SJCRH30 (cell line): ENCODE data around the gene DPPA3. TPM values are rescaled to one million over a fixed set of nuclear protein-coding genes. Genes with fewer than 3 reads are reported as not detected.
"Not testable (repeated sequence)": the region's sequence is repeated elsewhere in the genome, so short reads cannot be mapped to it uniquely, and the experiment has no call there.

ENCODE experiments used
- DNase-seq, 2 experiments: peaks; one replicate each; pipeline ENCODE4 v3.0.0-alpha.2; 2015 to 2020
- H3K27ac ChIP-seq: fragments of 250-450 bp; sonication (Bioruptor Pico); 2 replicates; pipeline ENCODE4 v1.5.1; 2020; ENCODE audit warnings: mild to moderate bottlenecking, moderate library complexity
- H3K27me3 ChIP-seq: fragments of 250-450 bp; sonication (Bioruptor Pico); 2 replicates; pipeline ENCODE4 v1.5.1; 2020; ENCODE audit warnings: mild to moderate bottlenecking, moderate library complexity
- H3K36me3 ChIP-seq: fragments of 250-450 bp; sonication (Bioruptor Pico); 2 replicates; pipeline ENCODE4 v1.5.1; 2020; ENCODE audit warnings: mild to moderate bottlenecking, moderate library complexity
- H3K4me1 ChIP-seq: fragments of 250-450 bp; sonication (Bioruptor Pico); 2 replicates; pipeline ENCODE4 v1.5.1; 2020; ENCODE audit warnings: mild to moderate bottlenecking, moderate library complexity
- H3K4me3 ChIP-seq: fragments of 250-450 bp; sonication (Bioruptor Pico); 2 replicates; pipeline ENCODE4 v1.5.1; 2020; ENCODE audit warnings: mild to moderate bottlenecking, moderate library complexity
- H3K9me3 ChIP-seq: fragments of 250-450 bp; sonication (Bioruptor Pico); replicated peaks from 2 replicates; pipeline ENCODE4 v1.5.1; 2020; ENCODE audit warnings: mild to moderate bottlenecking, moderate library complexity
- total RNA-seq: library from RNA; depleted of rRNA; stranded (reverse); fragments of >200 nt; shearing (Covaris generic); gene quantifications from 2 replicates; pipeline ENCODE4 v1.2.3, GENCODE V29; 2014; rRNA removed

The DPPA3 gene
- total RNA-seq, 1 experiment from 2014 or later, result not detected

GRCh38 chr12:7751941-7752922 lies 41.0 kb downstream of the DPPA3 start:
- not testable (repeated sequence) for H3K27ac ChIP-seq, H3K27me3 ChIP-seq, H3K4me3 ChIP-seq, H3K4me1 ChIP-seq, H3K36me3 ChIP-seq, DNase-seq, H3K9me3 ChIP-seq

GRCh38 chr12:7755668-7756067 lies 44.4 kb downstream of the DPPA3 start:
- not testable (repeated sequence) for H3K4me1 ChIP-seq, H3K36me3 ChIP-seq, DNase-seq, H3K9me3 ChIP-seq, H3K4me3 ChIP-seq, H3K27me3 ChIP-seq, H3K27ac ChIP-seq

- H3K36me3 ChIP-seq, result no peaks in the 10 kb centered on the region
- no peaks in the 10 kb centered on the region for H3K27me3 ChIP-seq
- H3K4me1 ChIP-seq, result no peaks in the 10 kb centered on the region
- DNase-seq, result no peak
- no peak overlapping the region for H3K4me3 ChIP-seq
- no peaks in the 10 kb centered on the region for H3K9me3 ChIP-seq
- H3K27ac ChIP-seq, result no peak overlapping the region
Measured at GRCh38 chr12:7756993-7757392, 45.8 kb downstream of the DPPA3 start.

GRCh38 chr12:7758766-7759140 lies 47.5 kb downstream of the DPPA3 start:
- Histone ChIP-seq H3K4me1 (no peaks in the 10 kb centered on the region), H3K36me3 (no peaks in the 10 kb centered on the region), H3K4me3 (no peak overlapping the region), H3K9me3 (no peaks in the 10 kb centered on the region), H3K27me3 (no peaks in the 10 kb centered on the region), H3K27ac (no peak overlapping the region)
- DNase-seq, result no peak

Other genes with a start within 250 kb of the DPPA3 start
- gene CD163, start 207.7 kb upstream of the DPPA3 start, total RNA-seq, result not detected in 2 replicates
- not detected in 2 replicates for gene APOBEC1, start 45.5 kb upstream of the DPPA3 start, total RNA-seq
- not detected in 2 replicates for gene GDF3, start 15.7 kb upstream of the DPPA3 start, total RNA-seq
- not detected in 2 replicates for gene CLEC4C, start 35.9 kb downstream of the DPPA3 start, total RNA-seq
- not detected in 2 replicates for gene NANOGNB, start 53.8 kb downstream of the DPPA3 start, total RNA-seq
- 0.05 TPM in 1 of 2 replicates, not detected in the other for gene NANOG, start 78.0 kb downstream of the DPPA3 start, total RNA-seq
- gene SLC2A14, start 161.5 kb downstream of the DPPA3 start, total RNA-seq, result 0.04 TPM in 1 of 2 replicates, not detected in the other
- 1.9 and 2.6 TPM in 2 replicates for gene SLC2A3, start 224.8 kb downstream of the DPPA3 start, total RNA-seq